Eye (tissue), 1 donor: ENCODE data around the gene NR3C2.

Experiments used
- DNase-seq: peaks from one replicate; pipeline ENCODE4 v3.0.0-alpha.2; 2015

Gene NR3C2

GRCh38 chr4:148255344-148255720 lies 186.9 kb downstream of the NR3C2 start:
- DNase-seq: no peak

GRCh38 chr4:148254621-148255343 lies 187.4 kb downstream of the NR3C2 start:
- no peak for DNase-seq

GRCh38 chr4:148253768-148254167 lies 188.4 kb downstream of the NR3C2 start:
- no peak for DNase-seq

GRCh38 chr4:148248824-148249223 lies 193.4 kb downstream of the NR3C2 start:
- no peak for DNase-seq

GRCh38 chr4:148245015-148245414 lies 197.2 kb downstream of the NR3C2 start:
- no peak for DNase-seq

- DNase-seq: no peak
Measured at GRCh38 chr4:148243837-148244236, 198.4 kb downstream of the NR3C2 start.

GRCh38 chr4:148240241-148240640 lies 202.0 kb downstream of the NR3C2 start:
- DNase-seq: no peak

GRCh38 chr4:148239494-148239985 lies 202.7 kb downstream of the NR3C2 start:
- DNase-seq: no peak

GRCh38 chr4:148238811-148239493 lies 203.3 kb downstream of the NR3C2 start:
- DNase-seq: no peak

- no peak for DNase-seq
Measured at GRCh38 chr4:148238086-148238485, 204.1 kb downstream of the NR3C2 start.

- no peak for DNase-seq
Measured at GRCh38 chr4:148235809-148236208, 206.4 kb downstream of the NR3C2 start.

- DNase-seq: no peak
Measured at GRCh38 chr4:148229798-148230197, 212.4 kb downstream of the NR3C2 start.

GRCh38 chr4:148229028-148229427 lies 213.2 kb downstream of the NR3C2 start:
- DNase-seq: no peak

GRCh38 chr4:148227147-148227546 lies 215.1 kb downstream of the NR3C2 start:
- no peak for DNase-seq

GRCh38 chr4:148226341-148226740 lies 215.9 kb downstream of the NR3C2 start:
- DNase-seq: no peak

- DNase-seq: no peak
Measured at GRCh38 chr4:148225639-148226038, 216.6 kb downstream of the NR3C2 start.

GRCh38 chr4:148224476-148224875 lies 217.7 kb downstream of the NR3C2 start:
- DNase-seq: no peak

GRCh38 chr4:148222991-148223660 lies 219.1 kb downstream of the NR3C2 start:
- DNase-seq: no peak

- DNase-seq: no peak
Measured at GRCh38 chr4:148216866-148217814, 225.1 kb downstream of the NR3C2 start.

- DNase-seq: no peak
Measured at GRCh38 chr4:148216321-148216720, 225.9 kb downstream of the NR3C2 start.

GRCh38 chr4:148215202-148215601 lies 227.0 kb downstream of the NR3C2 start:
- DNase-seq: no peak

- DNase-seq: peak; percentile 38
Measured at GRCh38 chr4:148214529-148215166, 227.6 kb downstream of the NR3C2 start.
